GM18861 (cell line): ENCODE measurements around the gene PCDHB13.

ENCODE experiments used
- ATAC-seq: cut with Tn5 transposase; IDR thresholded peaks from one replicate; pipeline ENCODE4 v1.9.1; 2021; ENCODE audit not compliant: unreplicated experiment

Gene PCDHB13

DNA sequence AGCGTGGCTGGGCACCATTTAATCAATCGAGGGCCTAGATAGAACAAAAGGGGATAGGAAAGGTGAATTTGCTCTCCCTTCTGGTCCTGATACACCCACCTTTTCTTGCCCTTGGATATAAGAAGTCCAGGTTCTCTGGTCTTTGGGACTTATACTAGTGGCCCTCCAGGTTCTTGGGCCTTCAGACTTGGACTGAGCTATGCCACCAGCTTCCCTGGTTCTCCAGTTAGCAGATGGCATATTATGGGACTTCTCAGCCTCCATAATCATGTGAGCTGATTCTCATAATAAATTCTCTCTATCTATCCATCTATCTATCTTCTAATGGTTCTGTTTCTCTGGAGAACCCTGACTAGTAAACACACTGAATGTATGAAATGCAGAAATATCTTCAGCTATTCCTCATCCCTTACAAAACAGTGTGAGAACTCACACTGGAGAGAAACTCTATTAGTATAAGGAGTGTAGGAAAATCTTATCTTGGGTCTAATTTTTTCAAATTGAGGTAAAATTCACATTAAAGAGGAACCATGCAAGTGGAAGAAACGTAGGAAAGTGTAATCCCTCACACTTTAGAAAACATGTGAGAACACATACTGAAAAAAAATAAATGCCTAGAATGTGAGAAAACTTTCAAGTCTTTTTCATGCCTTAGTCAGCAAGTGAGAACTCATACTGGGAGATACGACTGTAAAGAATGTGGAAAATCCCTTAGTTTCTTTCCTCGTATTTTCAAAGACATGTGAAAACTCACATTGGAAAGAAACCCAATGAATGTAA lies 46.9 kb downstream of the PCDHB13 start:
- no peak for ATAC-seq

DNA sequence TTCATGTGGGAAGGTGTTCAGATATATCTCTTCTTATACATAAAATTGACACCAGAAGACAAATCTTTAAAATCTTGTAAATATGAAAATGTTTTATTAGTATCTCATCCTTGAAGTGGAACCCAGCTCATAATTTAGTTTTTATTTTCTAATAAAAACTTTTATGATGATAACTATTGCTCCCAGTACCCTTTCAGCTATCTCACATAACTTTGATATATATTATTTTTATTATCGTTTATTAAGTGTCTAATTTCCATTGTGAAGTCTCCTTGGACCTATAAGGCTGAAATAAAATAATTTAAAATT lies 47.5 kb downstream of the PCDHB13 start:
- ATAC-seq: no peak
